ENCODE results near the gene IL1RL1.

Gene IL1RL1

DNA sequence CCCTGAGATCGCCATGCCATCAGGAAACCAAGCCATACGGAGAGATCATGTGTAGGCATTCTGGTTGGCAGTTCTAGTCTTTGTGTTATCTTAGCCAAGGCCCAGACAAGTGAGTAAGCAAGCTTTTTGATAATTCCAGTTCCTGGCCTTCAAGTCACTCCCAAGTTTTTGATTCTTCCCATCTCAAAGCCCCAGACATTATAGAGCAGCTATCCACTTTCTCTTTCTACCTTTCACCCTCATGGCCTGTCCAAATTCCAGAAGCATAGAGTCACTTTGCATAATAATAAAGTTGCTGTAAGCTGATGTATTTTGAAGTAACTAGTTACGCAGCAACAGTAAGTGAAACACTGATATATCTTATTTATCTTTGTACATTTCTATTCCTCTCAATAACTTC, 26.8 kb upstream of the IL1RL1 start:
- no peaks in the 10 kb centered on the region for H3F3A ChIP-seq (ENCODE audit: insufficient read depth, low read length)
- no peak overlapping the region for H3K27ac ChIP-seq (ENCODE audit: low read depth, low read length, poor library complexity, severe bottlenecking)
- H3K9me2 ChIP-seq (ENCODE audit: low read depth, low read length), result no peaks in the 10 kb centered on the region
- no peaks in the 10 kb centered on the region for H3K36me3 ChIP-seq (ENCODE audit: insufficient read depth, low read length)
- H3K79me2 ChIP-seq (ENCODE audit: insufficient read depth, low read length), result no peaks in the 10 kb centered on the region
- no peak for TF ChIP-seq EZH2 (IDR thresholded peaks at IDR 0.05; ENCODE audit: borderline replicate concordance, low read length)
- TF ChIP-seq, protein P1, sequence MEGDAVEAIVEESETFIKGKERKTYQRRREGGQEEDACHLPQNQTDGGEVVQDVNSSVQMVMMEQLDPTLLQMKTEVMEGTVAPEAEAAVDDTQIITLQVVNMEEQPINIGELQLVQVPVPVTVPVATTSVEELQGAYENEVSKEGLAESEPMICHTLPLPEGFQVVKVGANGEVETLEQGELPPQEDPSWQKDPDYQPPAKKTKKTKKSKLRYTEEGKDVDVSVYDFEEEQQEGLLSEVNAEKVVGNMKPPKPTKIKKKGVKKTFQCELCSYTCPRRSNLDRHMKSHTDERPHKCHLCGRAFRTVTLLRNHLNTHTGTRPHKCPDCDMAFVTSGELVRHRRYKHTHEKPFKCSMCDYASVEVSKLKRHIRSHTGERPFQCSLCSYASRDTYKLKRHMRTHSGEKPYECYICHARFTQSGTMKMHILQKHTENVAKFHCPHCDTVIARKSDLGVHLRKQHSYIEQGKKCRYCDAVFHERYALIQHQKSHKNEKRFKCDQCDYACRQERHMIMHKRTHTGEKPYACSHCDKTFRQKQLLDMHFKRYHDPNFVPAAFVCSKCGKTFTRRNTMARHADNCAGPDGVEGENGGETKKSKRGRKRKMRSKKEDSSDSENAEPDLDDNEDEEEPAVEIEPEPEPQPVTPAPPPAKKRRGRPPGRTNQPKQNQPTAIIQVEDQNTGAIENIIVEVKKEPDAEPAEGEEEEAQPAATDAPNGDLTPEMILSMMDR (IDR thresholded peaks at IDR 0.05; ENCODE audit: low read length), result no peak
- no peak overlapping the region for H3K9ac ChIP-seq (ENCODE audit: low read length)
- no peak overlapping the region for H3K4me3 ChIP-seq (ENCODE audit: low read depth, low read length, poor library complexity, severe bottlenecking)
- H2AFZ ChIP-seq (ENCODE audit: low read length), result no peak overlapping the region
- H3K4me2 ChIP-seq (ENCODE audit: low read length), result no peak overlapping the region
- no peaks in the 10 kb centered on the region for H4K20me1 ChIP-seq (ENCODE audit: insufficient read depth, low read length)
- H3K27me3 ChIP-seq (ENCODE audit: insufficient read depth, low read length), result no peaks in the 10 kb centered on the region
- H3K4me1 ChIP-seq (ENCODE audit: insufficient read depth, low read length, severe bottlenecking), result no peaks in the 10 kb centered on the region
- H3K9me3 ChIP-seq (ENCODE audit: low read length), result no peaks in the 10 kb centered on the region

DNA sequence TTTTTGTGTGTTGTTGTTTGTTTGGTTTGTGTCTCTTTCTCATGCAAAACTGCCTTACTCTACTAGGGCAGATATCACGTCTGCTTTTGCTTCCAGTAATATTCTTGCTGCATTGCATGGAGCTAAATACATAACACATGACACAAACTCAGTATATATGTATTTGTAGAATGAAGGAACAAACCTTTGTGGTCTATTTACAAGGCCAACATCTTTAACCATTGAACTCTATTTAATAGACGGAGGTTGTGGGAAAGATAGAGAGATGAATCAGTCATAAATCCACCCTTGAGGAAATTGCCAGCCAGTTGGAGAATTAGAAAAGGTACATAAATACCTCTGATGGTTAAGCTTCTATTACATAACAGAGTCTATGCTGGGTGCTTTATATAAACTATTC, 26.0 kb upstream of the IL1RL1 start:
- no peaks in the 10 kb centered on the region for H3K27me3 ChIP-seq (ENCODE audit: insufficient read depth, low read length)
- H3K27ac ChIP-seq (ENCODE audit: low read depth, low read length, poor library complexity, severe bottlenecking), result no peak overlapping the region
- TF ChIP-seq, protein P1 (IDR thresholded peaks at IDR 0.05; ENCODE audit: low read length), result no peak
- no peak for TF ChIP-seq EZH2 (IDR thresholded peaks at IDR 0.05; ENCODE audit: borderline replicate concordance, low read length)
- no peaks in the 10 kb centered on the region for H3K9me3 ChIP-seq (ENCODE audit: low read length)
- H3K4me3 ChIP-seq (ENCODE audit: low read depth, low read length, poor library complexity, severe bottlenecking), result no peak overlapping the region
- H3K4me2 ChIP-seq (ENCODE audit: low read length), result no peak overlapping the region
- H3K9me2 ChIP-seq (ENCODE audit: low read depth, low read length), result no peaks in the 10 kb centered on the region
- no peaks in the 10 kb centered on the region for H4K20me1 ChIP-seq (ENCODE audit: insufficient read depth, low read length)
- H3F3A ChIP-seq (ENCODE audit: insufficient read depth, low read length), result no peaks in the 10 kb centered on the region
- no peak overlapping the region for H3K9ac ChIP-seq (ENCODE audit: low read length)
- no peaks in the 10 kb centered on the region for H3K4me1 ChIP-seq (ENCODE audit: insufficient read depth, low read length, severe bottlenecking)
- no peak overlapping the region for H2AFZ ChIP-seq (ENCODE audit: low read length)
- no peaks in the 10 kb centered on the region for H3K36me3 ChIP-seq (ENCODE audit: insufficient read depth, low read length)
- H3K79me2 ChIP-seq (ENCODE audit: insufficient read depth, low read length), result no peaks in the 10 kb centered on the region

DNA sequence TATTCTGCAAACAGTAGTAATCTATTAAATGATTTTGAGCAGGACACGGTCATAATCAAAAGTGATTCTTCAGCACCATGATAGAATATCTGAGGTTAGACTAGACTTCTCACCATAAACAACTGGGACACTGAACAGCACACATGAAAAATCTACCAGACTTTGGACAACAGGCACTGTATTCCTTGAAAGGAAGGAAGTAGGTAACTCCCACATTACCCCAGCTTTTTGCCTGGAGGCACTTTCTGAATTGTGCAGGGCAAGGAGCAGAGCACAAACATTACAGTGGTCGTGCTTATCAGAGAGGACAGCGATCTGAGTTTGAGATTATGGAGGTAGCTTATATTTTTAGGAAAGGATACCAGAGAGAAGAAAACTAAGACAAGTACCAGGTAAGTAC, 25.3 kb upstream of the IL1RL1 start:
- TF ChIP-seq EZH2 (IDR thresholded peaks at IDR 0.05; ENCODE audit: borderline replicate concordance, low read length), result no peak
- TF ChIP-seq, protein P1 (IDR thresholded peaks at IDR 0.05; ENCODE audit: low read length), result no peak
- no peak overlapping the region for H3K27ac ChIP-seq (ENCODE audit: low read depth, low read length, poor library complexity, severe bottlenecking)

More for the DNA sequence above, 25.3 kb upstream of the IL1RL1 start:
- no peaks in the 10 kb centered on the region for H3K27me3 ChIP-seq (ENCODE audit: insufficient read depth, low read length)
- no peaks in the 10 kb centered on the region for H3F3A ChIP-seq (ENCODE audit: insufficient read depth, low read length)
- H3K9me2 ChIP-seq (ENCODE audit: low read depth, low read length), result no peaks in the 10 kb centered on the region
- no peak overlapping the region for H3K4me3 ChIP-seq (ENCODE audit: low read depth, low read length, poor library complexity, severe bottlenecking)
- H4K20me1 ChIP-seq (ENCODE audit: insufficient read depth, low read length), result no peaks in the 10 kb centered on the region
- H3K9me3 ChIP-seq (ENCODE audit: low read length), result no peaks in the 10 kb centered on the region
- H3K36me3 ChIP-seq (ENCODE audit: insufficient read depth, low read length), result no peaks in the 10 kb centered on the region
- H2AFZ ChIP-seq (ENCODE audit: low read length), result no peak overlapping the region
- no peak overlapping the region for H3K9ac ChIP-seq (ENCODE audit: low read length)
- H3K4me2 ChIP-seq (ENCODE audit: low read length), result no peak overlapping the region
- H3K4me1 ChIP-seq (ENCODE audit: insufficient read depth, low read length, severe bottlenecking), result no peaks in the 10 kb centered on the region
- H3K79me2 ChIP-seq (ENCODE audit: insufficient read depth, low read length), result no peaks in the 10 kb centered on the region

Measured in OCI-LY1 (cell line).